Activated naive CD8-positive, alpha-beta T cell treated with anti-CD3 and anti-CD28 coated beads for 36 hours (primary cell): ENCODE data around the gene ZNHIT6. TPM values are rescaled to one million over a fixed set of nuclear protein-coding genes. Genes with fewer than 3 reads are reported as not detected.

Experiments
- DNase-seq: peaks from one replicate; pipeline ENCODE4 v3.0.0; 2021
- H3K27ac Mint-ChIP-seq: one replicate; pipeline ENCODE4 v1.8.0; 2022; ENCODE audit warnings: mild to moderate bottlenecking, moderate library complexity, mixed read lengths
- H3K27me3 Mint-ChIP-seq: one replicate; pipeline ENCODE4 v1.8.0; 2022; ENCODE audit warnings: mild to moderate bottlenecking, mixed read lengths
- H3K36me3 Mint-ChIP-seq: one replicate; pipeline ENCODE4 v1.8.0; 2021; ENCODE audit warnings: mild to moderate bottlenecking, mixed read lengths
- H3K4me1 Mint-ChIP-seq: one replicate; pipeline ENCODE4 v1.8.0; 2021; ENCODE audit warnings: mixed read lengths
- H3K4me3 Mint-ChIP-seq: one replicate; pipeline ENCODE4 v1.8.0; 2022; ENCODE audit warnings: mild to moderate bottlenecking, moderate library complexity, mixed read lengths
- H3K9me3 Mint-ChIP-seq: one replicate; pipeline ENCODE4 v1.8.0; 2022; ENCODE audit warnings: mixed read lengths
- total RNA-seq, 2 experiments: library from RNA; stranded (reverse); gene quantifications; one replicate each; pipeline ENCODE4 v1.2.3, GENCODE V29; 2021

The ZNHIT6 gene
- total RNA-seq, 2 experiments from 2014 or later, result 31.6 to 32.5 TPM

DNA sequence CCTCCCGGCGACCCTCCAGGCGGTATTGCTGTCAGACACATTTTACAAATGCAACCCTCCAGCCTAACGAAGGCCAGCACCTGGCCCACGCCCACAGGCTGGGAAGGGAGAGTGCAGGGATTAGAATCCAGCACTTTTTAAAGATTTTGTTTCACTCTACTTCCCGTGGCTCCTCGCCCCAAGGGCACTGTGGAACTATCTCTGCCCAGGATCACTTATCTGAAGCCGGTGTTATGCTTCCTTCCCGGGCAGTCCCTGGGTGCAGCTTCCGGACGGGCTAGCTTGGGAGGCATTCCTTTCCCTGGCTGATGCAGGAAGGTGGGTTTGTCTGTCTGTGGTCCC lies 91.9 kb downstream of the ZNHIT6 start:
- Mint-ChIP-seq H3K36me3 (peaks cover 35% of the 10 kb centered on the region), H3K9me3 (peaks cover 14% of the 10 kb centered on the region), H3K4me3 (no peak overlapping the region), H3K27ac (no peak overlapping the region), H3K27me3 (no peaks in the 10 kb centered on the region), H3K4me1 (no peaks in the 10 kb centered on the region)
- DNase-seq, result no peak

GRCh38 chr1:85615586-85616363 lies 92.5 kb downstream of the ZNHIT6 start:
- Mint-ChIP-seq H3K27ac (no peak overlapping the region), H3K36me3 (peaks cover 29% of the 10 kb centered on the region), H3K27me3 (no peaks in the 10 kb centered on the region), H3K9me3 (peaks cover 9% of the 10 kb centered on the region), H3K4me1 (no peaks in the 10 kb centered on the region), H3K4me3 (no peak overlapping the region)
- no peak for DNase-seq

- Mint-ChIP-seq H3K4me1 (no peaks in the 10 kb centered on the region), H3K27me3 (no peaks in the 10 kb centered on the region), H3K36me3 (peaks cover 11% of the 10 kb centered on the region), H3K4me3 (no peak overlapping the region), H3K27ac (no peak overlapping the region), H3K9me3 (no peaks in the 10 kb centered on the region)
- no peak for DNase-seq
Measured at GRCh38 chr1:85612704-85613361, 95.4 kb downstream of the ZNHIT6 start.

DNA sequence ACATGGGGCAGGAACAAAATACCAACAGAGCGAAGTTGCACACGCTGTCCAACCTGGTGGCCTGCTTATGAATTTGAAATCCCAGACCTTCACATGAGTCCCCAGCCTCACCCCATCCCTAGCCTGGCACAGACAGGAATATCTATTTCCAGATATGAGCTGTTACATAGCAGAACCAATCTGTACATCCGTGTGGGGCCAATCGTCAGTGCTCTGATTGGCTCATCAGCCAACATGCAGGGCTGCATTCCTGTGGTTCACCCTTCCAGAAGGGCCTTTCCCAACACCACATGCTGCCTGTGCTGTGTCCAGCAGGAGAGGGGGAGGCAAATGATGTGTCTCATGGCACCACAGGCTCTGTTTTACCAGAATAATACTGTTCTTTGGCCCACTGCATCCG lies 96.4 kb downstream of the ZNHIT6 start:
- Mint-ChIP-seq H3K27me3 (no peaks in the 10 kb centered on the region), H3K4me3 (no peak overlapping the region), H3K27ac (no peak overlapping the region), H3K36me3 (peaks cover 3% of the 10 kb centered on the region), H3K9me3 (no peaks in the 10 kb centered on the region), H3K4me1 (no peaks in the 10 kb centered on the region)
- DNase-seq, result no peak

GRCh38 chr1:85611425-85611824 lies 96.8 kb downstream of the ZNHIT6 start:
- no peaks in the 10 kb centered on the region for H3K27me3 Mint-ChIP-seq
- H3K27ac Mint-ChIP-seq, result no peak overlapping the region
- H3K9me3 Mint-ChIP-seq, result no peaks in the 10 kb centered on the region
- H3K36me3 Mint-ChIP-seq, result peaks cover 1% of the 10 kb centered on the region
- H3K4me1 Mint-ChIP-seq, result no peaks in the 10 kb centered on the region
- no peak for DNase-seq
- H3K4me3 Mint-ChIP-seq, result no peak overlapping the region

- no peak overlapping the region for H3K27ac Mint-ChIP-seq
- H3K9me3 Mint-ChIP-seq, result no peaks in the 10 kb centered on the region
- no peaks in the 10 kb centered on the region for H3K4me1 Mint-ChIP-seq
- H3K36me3 Mint-ChIP-seq, result peaks cover 1% of the 10 kb centered on the region
- no peak overlapping the region for H3K4me3 Mint-ChIP-seq
- H3K27me3 Mint-ChIP-seq, result no peaks in the 10 kb centered on the region
- DNase-seq, result no peak
Measured at GRCh38 chr1:85609976-85610375, 98.3 kb downstream of the ZNHIT6 start.

GRCh38 chr1:85608851-85609250 lies 99.4 kb downstream of the ZNHIT6 start:
- Mint-ChIP-seq H3K4me3 (no peak overlapping the region), H3K27me3 (no peaks in the 10 kb centered on the region), H3K27ac (no peak overlapping the region), H3K36me3 (peaks cover 1% of the 10 kb centered on the region), H3K4me1 (no peaks in the 10 kb centered on the region), H3K9me3 (no peaks in the 10 kb centered on the region)
- DNase-seq, result no peak

- Mint-ChIP-seq H3K27ac (no peak overlapping the region), H3K4me3 (no peak overlapping the region), H3K9me3 (no peaks in the 10 kb centered on the region), H3K27me3 (no peaks in the 10 kb centered on the region), H3K36me3 (no peaks in the 10 kb centered on the region), H3K4me1 (no peaks in the 10 kb centered on the region)
- no peak for DNase-seq
Measured at GRCh38 chr1:85607921-85608265, 100.3 kb downstream of the ZNHIT6 start.

GRCh38 chr1:85607126-85607920 lies 100.9 kb downstream of the ZNHIT6 start:
- no peak for DNase-seq
- no peaks in the 10 kb centered on the region for H3K4me1 Mint-ChIP-seq
- H3K36me3 Mint-ChIP-seq, result no peaks in the 10 kb centered on the region
- no peaks in the 10 kb centered on the region for H3K9me3 Mint-ChIP-seq
- no peak overlapping the region for H3K4me3 Mint-ChIP-seq
- no peaks in the 10 kb centered on the region for H3K27me3 Mint-ChIP-seq
- no peak overlapping the region for H3K27ac Mint-ChIP-seq

GRCh38 chr1:85606414-85606800 lies 101.8 kb downstream of the ZNHIT6 start:
- H3K4me3 Mint-ChIP-seq, result no peak overlapping the region
- H3K4me1 Mint-ChIP-seq, result no peaks in the 10 kb centered on the region
- DNase-seq, result no peak
- H3K9me3 Mint-ChIP-seq, result no peaks in the 10 kb centered on the region
- no peaks in the 10 kb centered on the region for H3K36me3 Mint-ChIP-seq
- no peak overlapping the region for H3K27ac Mint-ChIP-seq
- no peaks in the 10 kb centered on the region for H3K27me3 Mint-ChIP-seq

DNA sequence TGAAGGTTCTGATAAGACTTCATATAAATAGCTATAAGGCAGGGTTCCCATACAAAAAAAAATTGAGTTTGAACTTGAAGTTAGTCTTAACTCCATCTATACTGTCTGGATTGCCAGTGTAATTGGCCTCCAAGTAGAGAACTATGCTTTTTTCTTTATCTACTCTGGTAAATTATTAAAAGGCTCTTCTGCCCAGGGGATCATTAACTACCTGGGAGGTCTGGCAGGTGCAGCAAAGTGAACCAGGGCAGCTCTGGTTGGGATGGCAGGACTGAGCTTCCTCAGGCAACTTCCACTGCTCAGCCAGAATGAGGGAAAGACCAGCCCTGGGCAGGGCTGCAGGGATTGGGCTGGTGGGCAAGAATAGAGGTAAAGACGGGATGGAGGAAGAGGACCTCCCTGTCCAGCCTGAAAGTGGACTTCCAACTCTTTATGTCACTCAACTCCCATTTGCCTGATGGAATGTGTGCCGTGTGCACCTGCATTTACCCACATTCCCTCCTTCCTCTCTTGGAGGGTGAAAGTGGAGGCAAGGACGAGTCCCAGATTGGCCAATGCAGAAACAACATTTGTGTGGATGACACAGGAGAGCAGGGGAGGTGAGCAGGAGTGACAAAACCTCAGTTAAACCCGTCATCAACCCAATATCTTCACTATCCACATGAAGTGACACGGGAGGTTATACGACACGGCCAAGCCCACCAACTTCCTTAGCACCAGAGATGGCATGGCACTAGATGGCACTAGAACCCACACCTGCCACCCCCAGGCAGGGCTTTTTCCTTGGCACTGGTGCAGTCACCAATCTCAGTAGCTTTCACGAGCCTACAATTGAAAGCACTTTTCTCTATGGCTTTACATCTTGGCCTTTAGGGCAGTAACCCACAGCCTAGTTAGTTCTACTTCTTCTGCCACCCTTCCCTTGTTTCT lies 102.5 kb downstream of the ZNHIT6 start:
- Mint-ChIP-seq H3K36me3 (peaks cover 1% of the 10 kb centered on the region), H3K27me3 (no peaks in the 10 kb centered on the region), H3K9me3 (peaks cover 1% of the 10 kb centered on the region), H3K4me3 (no peak overlapping the region), H3K27ac (no peak overlapping the region), H3K4me1 (no peaks in the 10 kb centered on the region)
- DNase-seq, result no peak

DNA sequence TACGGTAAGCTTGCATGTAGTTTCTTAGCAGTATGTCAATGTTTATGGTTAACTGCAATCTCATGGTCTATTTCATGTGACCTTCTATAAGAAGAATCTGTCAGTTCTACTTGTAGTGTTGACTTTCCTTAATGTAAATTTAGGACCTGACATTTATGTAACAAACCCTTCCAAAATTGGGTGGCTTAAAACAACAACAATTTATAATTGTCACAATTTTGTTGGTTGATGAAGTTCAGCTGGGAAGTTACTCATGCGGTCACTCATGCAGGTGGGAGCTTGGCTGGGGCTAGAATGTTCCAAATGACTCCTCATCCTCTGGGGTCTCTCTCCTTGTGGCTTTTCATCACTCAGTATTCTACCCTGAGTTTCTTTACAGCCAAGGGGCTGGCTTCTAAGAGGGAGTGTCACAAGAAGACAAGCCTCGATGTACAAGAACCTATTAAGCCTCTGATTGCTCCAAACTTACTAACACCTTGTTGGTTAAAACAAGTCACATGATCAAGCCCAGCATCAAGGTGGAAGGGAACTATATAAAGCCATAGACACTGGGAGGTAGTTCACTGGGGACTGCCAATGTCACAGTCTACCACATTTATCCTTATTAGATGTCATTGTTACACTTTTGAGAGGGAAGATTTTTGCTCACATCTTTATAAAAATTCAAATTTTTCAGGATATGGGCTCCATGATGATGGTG lies 103.8 kb downstream of the ZNHIT6 start:
- H3K9me3 Mint-ChIP-seq, result peaks cover 5% of the 10 kb centered on the region
- H3K4me3 Mint-ChIP-seq, result no peak overlapping the region
- no peaks in the 10 kb centered on the region for H3K27me3 Mint-ChIP-seq
- H3K27ac Mint-ChIP-seq, result no peak overlapping the region
- no peak for DNase-seq
- H3K4me1 Mint-ChIP-seq, result no peaks in the 10 kb centered on the region
- H3K36me3 Mint-ChIP-seq, result peaks cover 4% of the 10 kb centered on the region

DNA sequence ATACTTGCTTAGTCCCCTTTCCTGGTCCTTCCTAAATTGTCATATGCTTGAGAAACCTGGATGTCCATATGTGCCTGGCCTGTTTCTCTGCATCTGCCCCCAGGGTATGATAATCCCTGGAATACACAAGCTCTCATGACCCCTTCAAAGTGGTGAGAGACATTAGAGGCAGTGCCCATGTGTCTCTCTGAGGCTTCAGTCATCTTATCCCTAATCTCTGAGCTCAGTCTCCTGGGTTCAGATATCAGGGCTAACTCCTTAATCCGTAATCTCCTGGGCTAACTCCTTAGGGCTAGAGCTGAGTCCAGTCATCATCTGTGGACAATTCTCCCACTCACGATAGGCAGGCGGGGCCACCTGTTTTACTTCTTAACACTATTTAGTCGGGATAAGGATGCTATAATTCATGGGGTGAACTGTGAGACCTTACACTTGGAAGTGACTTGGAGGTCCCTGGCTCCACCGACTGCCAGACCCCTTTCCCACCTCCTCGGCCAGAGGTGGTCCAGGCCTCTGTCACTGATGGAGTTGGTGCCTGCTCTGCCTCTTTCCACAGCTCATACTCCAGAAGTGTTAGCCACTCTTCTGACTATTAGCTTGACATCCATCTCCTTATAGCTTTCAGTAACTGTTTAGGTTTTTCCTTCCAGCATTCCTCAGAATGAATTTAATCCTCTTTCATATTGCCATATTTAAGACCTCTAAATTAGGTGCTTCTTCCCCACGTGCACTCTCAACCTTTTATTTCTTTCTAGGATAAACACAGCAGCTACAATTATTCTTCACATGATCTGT lies 105.0 kb downstream of the ZNHIT6 start:
- H3K27ac Mint-ChIP-seq, result no peak overlapping the region
- no peaks in the 10 kb centered on the region for H3K4me1 Mint-ChIP-seq
- no peaks in the 10 kb centered on the region for H3K27me3 Mint-ChIP-seq
- no peak for DNase-seq
- no peak overlapping the region for H3K4me3 Mint-ChIP-seq
- H3K9me3 Mint-ChIP-seq, result peaks cover 5% of the 10 kb centered on the region
- H3K36me3 Mint-ChIP-seq, result peaks cover 6% of the 10 kb centered on the region

GRCh38 chr1:85602571-85602970 lies 105.7 kb downstream of the ZNHIT6 start:
- Mint-ChIP-seq H3K36me3 (peaks cover 6% of the 10 kb centered on the region), H3K27ac (no peak overlapping the region), H3K9me3 (peaks cover 5% of the 10 kb centered on the region), H3K4me3 (no peak overlapping the region), H3K4me1 (no peaks in the 10 kb centered on the region), H3K27me3 (no peaks in the 10 kb centered on the region)
- DNase-seq, result no peak
